ENCODE results near the gene RTN4RL2.

RTN4RL2 gene

GRCh38 chr11:57481315-57481714 lies 21.0 kb downstream of the RTN4RL2 start:
- DNase-seq (ENCODE audit: low spot score): no peak

- DNase-seq (ENCODE audit: low spot score): no peak
These were observed 21.8 kb downstream of the RTN4RL2 start for GRCh38 chr11:57481915-57482781.

GRCh38 chr11:57482782-57483561 lies 22.6 kb downstream of the RTN4RL2 start:
- peak; percentile 92 for DNase-seq (ENCODE audit: low spot score)

GRCh38 chr11:57483562-57483918 lies 23.2 kb downstream of the RTN4RL2 start:
- DNase-seq (ENCODE audit: low spot score): no peak

GRCh38 chr11:57484141-57484710 lies 23.9 kb downstream of the RTN4RL2 start:
- no peak for DNase-seq (ENCODE audit: low spot score)

- DNase-seq (ENCODE audit: low spot score): no peak
These were observed 25.1 kb downstream of the RTN4RL2 start for GRCh38 chr11:57485217-57485990.

GRCh38 chr11:57487021-57487778 lies 26.9 kb downstream of the RTN4RL2 start:
- DNase-seq (ENCODE audit: low spot score): no peak

- no peak for DNase-seq (ENCODE audit: low spot score)
These were observed 27.8 kb downstream of the RTN4RL2 start for GRCh38 chr11:57487920-57488659.

DNA sequence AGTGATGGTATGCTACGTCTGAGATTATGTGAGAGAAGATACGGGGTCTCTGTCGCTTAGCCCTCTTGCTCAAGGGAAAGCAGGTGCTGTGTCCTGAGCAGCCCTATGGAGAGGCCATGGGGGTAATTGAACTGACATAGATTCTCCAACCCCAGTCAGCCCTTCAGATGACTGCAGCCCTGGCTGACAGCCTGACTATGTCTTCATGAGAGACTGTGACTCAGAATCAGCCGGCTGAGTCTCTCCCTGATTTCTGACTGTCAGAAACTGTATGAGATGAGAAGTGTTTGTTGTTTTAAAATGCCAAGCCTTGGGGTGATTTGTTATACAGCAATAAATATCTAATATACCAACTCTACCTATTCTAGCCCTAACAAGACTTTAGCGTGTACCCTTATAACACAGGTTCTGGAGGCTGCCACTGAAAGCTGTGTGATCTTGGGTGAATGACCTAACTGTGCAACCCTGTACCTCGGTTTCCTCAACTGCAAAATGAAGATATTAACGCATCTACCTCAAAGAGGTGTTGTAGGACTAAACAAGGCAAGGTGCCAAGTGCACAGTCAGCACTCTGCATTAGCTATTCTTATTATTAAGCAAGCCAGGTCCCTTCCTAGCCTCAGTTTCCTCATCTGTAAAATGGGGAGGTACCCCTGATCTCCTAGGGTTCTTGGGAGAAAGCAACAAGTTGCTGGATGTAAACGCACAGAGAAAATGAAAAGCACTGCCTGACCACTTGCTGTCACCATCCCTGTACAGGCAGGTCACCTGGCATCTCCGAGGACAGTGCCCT lies 30.3 kb downstream of the RTN4RL2 start:
- no peak for DNase-seq (ENCODE audit: low spot score)

DNA sequence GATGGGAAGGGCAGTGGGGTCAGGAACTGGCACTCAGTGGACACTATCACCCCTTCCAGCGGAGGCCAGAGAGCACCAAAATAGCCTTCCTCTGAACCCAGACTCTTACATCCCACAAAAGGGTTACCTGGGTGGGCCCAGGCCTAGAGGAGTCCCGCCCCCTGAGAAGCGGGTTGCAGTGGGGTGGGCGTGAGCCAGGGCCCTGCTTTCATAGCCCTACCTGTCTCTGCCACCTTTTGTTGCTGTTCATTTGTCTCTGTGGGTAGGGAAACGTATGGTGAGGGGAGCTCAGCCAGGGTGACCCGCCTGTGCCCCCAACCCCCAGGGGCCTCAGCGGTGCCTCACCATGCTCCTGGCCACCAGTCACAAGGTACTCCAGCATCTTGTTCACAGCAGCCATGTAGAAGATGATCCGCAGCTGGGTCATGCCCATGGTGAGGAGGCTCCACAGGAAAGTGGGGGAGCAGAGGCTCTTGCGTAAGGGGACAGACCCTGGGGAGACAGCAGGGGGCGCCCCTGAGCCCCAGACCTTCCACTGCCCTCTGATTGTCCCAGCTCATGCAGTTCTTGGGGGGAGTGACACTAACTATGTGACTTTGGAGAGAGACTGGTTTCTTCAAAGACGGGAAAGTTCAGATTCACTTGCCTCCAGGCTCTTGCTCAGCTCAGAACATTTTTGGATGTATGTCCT lies 31.2 kb downstream of the RTN4RL2 start:
- DNase-seq (ENCODE audit: low spot score): peak; percentile 80

DNA sequence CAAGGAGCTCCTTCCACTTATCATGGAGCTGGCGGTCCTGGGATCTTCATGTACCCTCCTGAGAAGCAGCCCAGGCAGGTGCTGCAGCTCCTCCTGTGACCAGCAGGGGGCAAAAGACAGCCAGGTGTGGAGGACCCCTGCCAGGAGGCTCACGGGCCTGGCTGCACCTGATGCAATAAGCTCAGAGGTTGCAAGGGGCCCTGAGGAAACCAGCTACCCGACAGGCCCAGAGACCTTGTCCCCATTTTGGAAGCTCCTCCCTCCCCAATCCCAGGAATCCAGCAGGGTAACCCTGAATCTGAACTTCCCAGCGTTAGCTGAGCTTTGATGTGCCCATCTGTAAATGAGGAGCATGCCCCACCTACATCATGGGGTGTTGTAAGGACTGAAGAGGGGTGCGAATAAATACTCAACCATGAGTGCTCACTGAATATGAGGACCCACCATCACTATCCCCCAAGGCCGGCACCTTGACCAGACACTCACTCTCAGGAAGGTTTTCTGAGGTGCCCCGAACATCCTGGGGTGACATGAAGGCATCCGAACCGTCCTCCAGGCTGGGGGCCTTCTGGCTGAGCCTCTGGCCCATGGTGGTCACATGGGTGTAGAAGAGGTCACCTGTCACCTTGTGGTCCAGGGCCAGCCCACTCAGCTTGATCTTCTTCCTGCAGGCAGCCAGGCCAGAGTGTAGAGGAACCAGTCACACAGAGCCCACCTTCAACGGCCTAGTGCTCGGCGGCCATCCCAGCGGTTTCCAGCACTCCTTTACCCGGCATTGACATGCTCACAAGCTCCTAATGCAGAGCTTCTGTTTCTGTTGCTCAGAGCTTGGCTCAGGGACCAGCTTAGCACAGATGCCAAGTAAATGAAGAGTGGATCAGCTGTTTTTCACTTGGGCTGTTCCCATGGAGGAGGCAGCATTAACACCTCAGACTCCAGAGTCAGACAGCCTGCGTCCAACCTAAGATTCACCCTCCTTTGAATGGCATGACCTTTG lies 33.5 kb downstream of the RTN4RL2 start:
- DNase-seq (ENCODE audit: low spot score): peak; percentile 79

- DNase-seq (ENCODE audit: low spot score): no peak
These were observed 35.9 kb downstream of the RTN4RL2 start for GRCh38 chr11:57496109-57496820.

DNA sequence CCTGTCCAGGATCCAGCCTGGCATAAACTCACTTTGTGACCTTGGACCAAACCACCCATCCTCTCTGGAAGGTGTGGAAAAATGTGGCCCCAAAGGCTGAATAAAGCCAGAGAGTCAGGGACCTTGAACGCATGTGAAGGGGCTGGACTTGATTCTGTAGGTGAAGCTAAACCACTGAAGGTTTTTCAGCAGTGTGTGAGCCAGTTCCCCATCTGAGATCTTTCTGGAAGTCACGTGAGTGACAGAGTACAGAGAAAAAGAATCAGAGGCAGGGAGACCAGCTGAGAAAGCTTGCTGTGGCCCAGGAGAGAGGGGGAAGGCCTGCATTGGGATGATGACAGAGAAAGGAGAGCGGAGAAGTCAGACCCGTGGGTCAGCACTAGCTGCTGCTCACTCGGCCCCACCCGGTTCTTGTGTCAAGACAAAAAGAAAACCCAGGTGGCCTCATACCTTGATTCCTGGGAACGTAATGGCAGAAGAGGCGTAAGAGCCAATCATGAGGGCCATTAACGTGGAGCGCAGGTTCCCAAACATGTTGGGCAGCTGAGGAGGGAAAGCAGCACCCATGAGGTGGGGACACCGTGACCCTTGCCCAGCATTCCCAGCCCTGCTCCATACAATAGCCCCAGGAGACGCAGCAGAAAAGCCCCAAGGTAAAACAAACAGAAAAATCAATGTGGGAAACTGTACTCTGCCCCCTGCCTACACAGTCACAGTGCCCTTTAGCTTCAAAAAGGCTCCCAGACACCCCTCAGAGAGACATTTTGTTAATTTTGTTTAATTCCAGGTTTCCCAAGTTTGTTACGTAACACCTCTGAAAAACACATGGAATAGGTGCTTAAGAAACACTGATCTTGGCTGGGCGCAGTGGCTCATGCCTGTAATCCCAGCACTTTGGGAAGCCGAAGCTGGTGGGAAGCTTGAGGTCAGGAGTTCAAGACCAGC lies 37.2 kb downstream of the RTN4RL2 start:
- DNase-seq (ENCODE audit: low spot score): no peak

- DNase-seq (ENCODE audit: low spot score): no peak
These were observed 38.2 kb downstream of the RTN4RL2 start for GRCh38 chr11:57498540-57498939.

DNA sequence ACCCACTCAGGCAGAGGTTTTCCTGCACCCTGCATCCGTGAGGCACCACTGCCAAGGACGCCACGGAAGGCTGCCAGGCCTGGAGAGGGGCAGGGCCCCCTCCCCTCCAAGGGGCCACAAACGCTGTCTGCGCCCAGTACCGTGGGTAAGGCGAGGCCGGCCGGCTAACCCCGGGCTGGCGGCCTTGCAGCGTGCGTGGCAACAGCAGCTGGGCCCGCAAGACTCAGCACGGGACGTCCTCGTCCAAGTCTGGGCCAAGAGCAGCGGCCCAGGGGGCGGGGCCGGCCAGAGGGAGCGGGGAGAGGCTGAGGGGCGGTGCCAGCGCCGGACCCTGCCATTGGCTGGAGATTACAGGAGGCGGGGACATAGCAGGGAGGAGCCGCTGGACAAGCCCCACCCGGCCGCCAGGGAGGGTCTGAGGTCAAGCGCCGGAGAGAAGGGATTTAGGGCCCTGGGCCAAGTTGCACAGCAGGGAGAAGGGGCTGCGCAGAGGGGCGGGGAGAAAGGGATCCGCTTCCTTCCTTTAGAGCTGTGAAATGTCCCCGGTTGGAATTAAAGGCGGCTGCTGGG lies 39.2 kb downstream of the RTN4RL2 start:
- peak; percentile 100 for DNase-seq (ENCODE audit: low spot score)

DNA sequence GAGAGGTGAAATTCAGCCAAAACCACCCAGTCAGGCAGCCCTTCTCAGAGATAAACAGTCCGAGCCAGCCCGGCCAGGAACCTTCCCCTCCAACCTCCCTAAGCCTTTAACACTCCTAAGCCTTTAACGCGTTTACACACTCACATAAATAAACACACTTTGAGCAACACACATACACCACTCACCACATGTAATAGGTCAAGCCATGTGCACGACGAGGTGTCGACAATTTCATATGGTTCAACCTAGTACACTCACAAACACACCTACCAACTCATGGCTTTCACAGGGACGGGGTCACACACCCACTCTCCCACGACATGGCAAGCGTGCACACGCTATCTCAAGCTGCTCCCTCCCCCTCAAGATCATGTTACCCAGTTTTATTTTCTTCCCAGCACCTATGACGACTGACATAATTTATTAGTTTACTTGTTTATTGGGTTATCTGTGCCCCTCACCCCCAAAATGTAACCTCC lies 39.7 kb downstream of the RTN4RL2 start:
- DNase-seq (ENCODE audit: low spot score): no peak

All from iPS-NIHi11 (cell line).